HG03342 (cell line): Measurements from ENCODE around the gene SMAD6.
"Not testable (repeated sequence)": the region's sequence is repeated elsewhere in the genome, so short reads cannot be mapped to it uniquely, and the experiment has no call there.

Experiments
- ATAC-seq: cut with Tn5 transposase; IDR thresholded peaks from one replicate; pipeline ENCODE4 v1.9.1; 2021; ENCODE audit warnings: mild to moderate bottlenecking, moderate library complexity; ENCODE audit not compliant: unreplicated experiment

Gene SMAD6

GRCh38 chr15:66816201-66816600 is 114.2 kb downstream of the SMAD6 start:
- ATAC-seq: no peak

DNA sequence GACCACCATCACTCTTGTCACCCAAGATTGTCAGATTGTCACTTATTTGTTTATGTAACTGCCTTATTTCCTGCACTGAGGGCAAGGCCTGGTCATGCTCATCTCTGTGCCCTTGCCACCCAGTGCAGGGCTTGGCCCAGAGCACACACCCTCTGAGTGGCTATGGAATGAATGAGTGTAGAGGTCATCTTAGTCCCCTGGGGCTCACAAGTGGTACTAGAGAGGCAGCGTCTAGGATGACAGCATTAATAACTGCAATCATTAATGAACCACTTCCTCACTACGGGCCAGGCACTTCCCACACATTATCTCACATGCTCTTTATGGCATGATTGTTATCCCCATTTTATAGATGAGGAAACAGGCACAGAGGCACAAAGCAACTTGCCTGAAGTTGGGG is 117.0 kb downstream of the SMAD6 start:
- peak; percentile 46 for ATAC-seq

DNA sequence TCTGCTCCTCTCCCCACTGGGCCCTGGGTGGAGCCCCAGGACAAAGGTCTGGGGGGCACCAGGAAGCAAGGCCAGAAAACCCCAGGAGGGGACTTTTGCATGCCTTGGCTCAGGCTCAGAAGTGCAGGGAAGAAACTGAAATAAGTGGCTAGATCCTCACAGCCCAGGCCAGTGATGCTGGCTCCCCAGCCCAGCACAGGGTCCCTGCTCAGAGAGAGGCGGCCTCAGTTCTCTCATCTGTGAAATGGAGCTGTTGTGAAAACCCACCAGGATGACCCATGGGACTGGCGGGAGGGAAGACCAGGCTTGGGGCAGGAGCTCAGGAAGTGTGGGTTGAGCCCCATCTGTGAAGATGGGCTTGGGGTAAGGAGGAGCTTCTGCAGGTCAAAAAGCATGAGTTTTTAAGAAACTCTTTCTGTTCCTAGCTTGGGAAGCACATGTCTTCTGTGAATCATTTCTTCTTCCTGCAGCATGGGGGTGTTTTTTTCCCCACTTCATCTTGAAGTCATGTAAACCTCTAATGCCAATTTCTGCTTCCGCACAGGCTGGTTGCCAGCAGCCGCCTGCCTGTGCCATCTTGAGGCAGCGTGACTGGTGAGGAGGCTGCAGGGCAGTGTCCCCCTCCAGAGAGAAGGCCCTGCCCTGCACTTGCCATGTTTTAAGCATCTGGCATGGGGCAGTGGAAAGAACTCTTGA is 118.6 kb downstream of the SMAD6 start:
- ATAC-seq: no peak

- no peak for ATAC-seq
Observed at GRCh38 chr15:66821307-66821706, 119.3 kb downstream of the SMAD6 start.

DNA sequence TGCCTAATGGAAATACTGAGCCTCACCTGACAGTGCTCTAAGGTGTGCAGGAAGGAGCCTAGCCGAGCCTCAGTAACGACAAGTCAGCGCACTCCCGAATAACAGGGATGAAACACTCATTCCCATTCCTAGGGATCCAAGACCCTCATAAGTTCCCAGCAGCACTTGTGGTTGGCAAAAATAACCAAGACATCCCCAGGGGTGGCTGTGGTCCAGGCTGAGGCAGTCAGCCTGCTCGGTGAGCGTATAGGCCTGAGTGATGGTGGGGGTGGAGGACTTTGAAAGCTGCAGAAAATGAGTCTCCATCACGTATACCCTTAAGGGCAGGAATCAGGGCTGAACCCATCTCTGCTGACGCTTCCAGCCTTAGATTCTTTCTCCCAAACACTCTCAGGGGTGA is 120.1 kb downstream of the SMAD6 start:
- no peak for ATAC-seq

- no peak for ATAC-seq
Observed at GRCh38 chr15:66822576-66822975, 120.5 kb downstream of the SMAD6 start.

DNA sequence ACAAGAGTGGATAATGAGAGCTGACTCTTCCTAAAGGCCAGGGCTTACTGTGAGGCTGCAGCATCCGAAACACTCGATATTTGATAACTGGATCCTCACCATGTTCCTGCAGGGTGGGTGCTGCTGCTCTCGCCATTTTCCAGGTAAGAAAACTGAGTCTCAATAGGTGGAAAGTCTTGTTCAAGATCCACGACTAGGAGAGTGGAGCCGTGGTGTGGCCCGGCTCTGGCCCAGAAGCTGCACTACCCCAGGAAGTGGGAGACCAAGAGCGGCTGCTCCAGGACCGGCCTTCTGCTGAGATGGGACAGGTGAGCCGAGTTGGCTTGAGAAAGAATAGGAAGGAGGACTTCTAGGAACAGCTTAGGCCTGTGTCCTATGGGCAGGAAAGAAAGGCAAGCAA is 121.6 kb downstream of the SMAD6 start:
- no peak for ATAC-seq

DNA sequence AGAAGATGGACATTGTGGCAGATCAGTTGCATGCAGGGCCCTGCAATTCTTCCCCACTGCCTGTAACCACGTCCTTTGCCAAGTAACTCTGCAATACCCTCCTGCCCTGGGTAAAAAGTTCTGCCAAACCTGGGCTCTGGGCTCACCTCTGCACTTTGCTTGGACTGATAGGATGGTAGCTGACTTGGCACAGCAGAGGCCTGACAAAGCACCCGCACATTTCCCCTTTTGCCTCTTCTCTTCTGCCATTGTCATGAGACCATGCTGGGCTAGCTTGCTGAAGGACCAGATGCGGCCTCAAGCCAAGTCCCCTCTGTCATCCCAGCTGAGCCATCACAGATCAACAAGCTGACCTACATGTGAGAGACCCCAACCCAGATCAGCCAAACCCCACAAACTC is 122.4 kb downstream of the SMAD6 start:
- ATAC-seq: no peak

GRCh38 chr15:66825139-66825538 is 123.1 kb downstream of the SMAD6 start:
- no peak for ATAC-seq

DNA sequence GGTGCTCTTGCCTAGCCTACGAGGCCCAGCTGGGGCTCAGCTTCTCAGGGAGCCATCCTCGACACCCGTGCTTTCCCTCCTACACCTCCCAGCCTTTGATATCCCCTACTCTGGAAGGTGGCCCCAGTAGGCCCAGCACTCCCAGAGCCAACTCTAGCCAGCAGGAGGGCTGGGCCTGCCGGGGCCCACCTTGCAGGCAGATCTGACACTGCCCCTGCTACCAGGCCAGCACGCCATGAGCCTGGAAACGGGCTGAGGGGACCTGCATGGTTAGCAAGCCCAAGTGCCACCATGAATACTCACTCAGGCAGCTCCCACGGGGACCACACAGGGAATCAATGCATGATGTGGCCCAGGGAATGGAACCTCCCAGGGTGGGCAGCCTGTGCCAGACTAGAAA is 123.7 kb downstream of the SMAD6 start:
- ATAC-seq: no peak

GRCh38 chr15:66826507-66826906 is 124.5 kb downstream of the SMAD6 start:
- no peak for ATAC-seq

DNA sequence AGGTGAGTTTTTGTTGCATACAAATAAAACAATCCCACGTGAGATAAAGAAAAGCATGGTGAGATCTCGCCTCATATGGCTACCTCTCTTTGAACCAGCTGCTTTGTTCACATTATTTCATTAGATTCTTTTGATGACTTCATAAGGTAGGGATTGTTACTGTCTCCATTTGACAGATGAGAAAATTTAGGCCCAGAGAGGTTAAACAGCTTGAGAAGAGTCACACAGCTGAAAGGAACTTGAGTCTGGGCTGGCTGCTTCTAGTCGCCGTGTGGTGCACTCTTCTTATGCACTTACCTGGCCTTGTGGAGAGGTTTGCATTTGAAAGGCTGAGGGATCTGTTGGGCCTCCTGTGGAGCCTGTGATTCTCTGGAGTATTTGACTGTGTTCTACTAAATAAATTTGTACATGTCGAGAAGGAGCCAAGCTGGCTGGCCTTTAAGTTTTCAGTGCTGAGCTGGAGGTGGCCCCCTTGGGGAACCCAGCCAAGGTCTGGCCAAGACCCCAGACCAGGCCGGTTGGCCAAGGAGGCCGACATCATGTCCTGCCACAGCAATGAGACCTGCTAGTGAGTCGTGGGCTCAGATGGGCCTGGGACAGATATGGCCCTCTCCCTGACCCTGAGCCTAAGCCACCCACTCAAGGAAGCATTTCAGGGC is 125.1 kb downstream of the SMAD6 start:
- no peak for ATAC-seq

- ATAC-seq: no peak
Observed at GRCh38 chr15:66827698-66828055, 125.6 kb downstream of the SMAD6 start.

DNA sequence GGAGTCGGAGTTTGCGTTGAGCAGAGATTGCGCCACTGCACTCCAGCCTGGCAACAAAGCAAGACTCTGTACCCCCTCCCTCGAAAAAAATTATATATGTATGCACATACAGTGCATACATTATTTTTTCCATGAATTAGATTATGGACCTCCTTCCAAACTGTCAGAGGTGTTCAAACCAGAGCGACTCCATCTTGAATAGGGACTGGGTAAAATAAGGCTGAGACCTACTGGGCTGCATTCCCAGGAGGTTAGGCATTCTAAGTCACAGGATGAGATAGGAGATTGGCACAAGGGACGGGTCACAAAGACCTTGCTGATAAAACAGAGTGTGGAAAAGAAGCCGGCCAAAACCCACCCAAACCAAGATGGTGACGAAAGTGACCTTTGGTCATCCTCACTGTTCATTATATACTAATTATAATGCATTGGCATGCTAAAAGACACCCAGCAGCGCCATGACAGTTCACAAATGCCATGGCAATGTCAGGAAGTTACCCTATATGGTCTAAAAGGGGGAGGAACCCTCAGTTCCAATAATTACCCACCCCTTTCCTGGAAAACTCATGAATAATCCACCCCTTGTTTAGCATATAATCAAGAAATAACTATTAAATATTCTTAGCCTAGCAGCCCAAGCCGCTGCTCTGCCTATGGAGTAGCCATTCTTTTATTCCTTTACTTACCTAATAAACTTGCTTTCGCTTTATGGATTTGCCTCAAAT is 126.9 kb downstream of the SMAD6 start:
- not testable (repeated sequence) for ATAC-seq

- no peak for ATAC-seq
Observed at GRCh38 chr15:66829551-66830121, 127.6 kb downstream of the SMAD6 start.

GRCh38 chr15:66830358-66830757 is 128.3 kb downstream of the SMAD6 start:
- ATAC-seq: no peak

GRCh38 chr15:66830823-66831222 is 128.8 kb downstream of the SMAD6 start:
- no peak for ATAC-seq

DNA sequence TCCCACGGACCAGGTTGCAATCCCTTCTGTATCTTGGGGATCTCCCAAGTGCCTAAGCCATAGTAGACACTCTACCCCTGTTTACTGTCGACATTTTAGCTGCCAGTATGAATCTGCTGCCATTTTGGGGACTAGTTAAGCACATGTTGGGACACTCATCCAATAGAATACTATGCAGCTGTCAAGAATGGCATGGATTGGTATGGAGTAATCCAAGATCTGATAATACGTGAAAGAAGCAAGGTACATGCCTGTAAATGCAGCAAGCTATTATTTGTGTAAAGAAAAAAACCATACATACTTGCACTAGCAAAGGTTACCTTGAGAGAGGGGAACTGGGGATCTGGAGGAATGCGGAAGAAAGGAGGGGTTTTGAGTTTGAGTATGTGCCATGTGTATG is 129.3 kb downstream of the SMAD6 start:
- no peak for ATAC-seq

DNA sequence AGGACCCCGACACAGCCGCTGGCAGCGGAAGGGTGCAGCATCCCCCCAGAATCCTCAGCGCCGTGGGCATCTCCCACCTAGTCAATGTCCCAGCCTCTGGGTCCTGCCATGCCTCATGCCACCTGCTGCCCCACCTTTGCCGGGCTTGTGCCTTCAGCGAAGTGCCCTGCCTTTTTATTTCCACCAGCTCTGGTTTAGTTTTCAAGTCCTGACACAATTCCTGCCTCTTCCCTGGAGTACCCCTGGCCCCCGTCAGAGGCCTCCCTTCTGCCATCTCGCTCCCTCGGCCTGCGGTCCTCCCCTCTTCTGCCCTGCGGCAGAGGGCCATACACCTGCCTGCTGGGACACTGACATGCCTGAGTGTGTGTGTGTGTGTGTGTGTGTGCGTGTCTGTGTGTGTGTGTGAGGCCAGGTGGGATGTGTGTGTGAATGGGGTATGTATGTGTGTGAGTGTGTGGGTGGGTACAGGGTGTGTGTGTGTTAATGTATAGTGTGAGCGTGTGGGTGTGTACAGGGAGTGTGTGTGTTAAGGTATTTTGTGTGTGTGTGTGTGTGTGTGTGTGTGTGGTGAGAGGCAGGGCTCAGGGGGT is 129.9 kb downstream of the SMAD6 start:
- ATAC-seq: no peak
